Measurements from ENCODE around the gene BLACAT1. TPM values are rescaled to one million over a fixed set of nuclear protein-coding genes. Genes with fewer than 3 reads are reported as not detected.

The BLACAT1 gene
- total RNA-seq, 1 experiment from 2014 or later, result 0.31 TPM

- TF ChIP-seq REST (IDR thresholded peaks at IDR 0.05; ENCODE audit: insufficient read depth in 1 of 2, low read depth in 2 of 2, low read length in 1 of 2), result no peak
- TF ChIP-seq TCF7L2 (IDR thresholded peaks at IDR 0.05; ENCODE audit: low read depth, low read length), result no peak
- no peak for TF ChIP-seq SIN3A (IDR thresholded peaks at IDR 0.05; ENCODE audit: borderline replicate concordance, insufficient read depth, low read depth, low read length)
- TF ChIP-seq POLR2AphosphoS5 (IDR thresholded peaks at IDR 0.05; ENCODE audit: low read depth, low read length), result no peak
- TF ChIP-seq CTCF (IDR thresholded peaks at IDR 0.05), result no peak
- DNase-seq (ENCODE audit: low read depth, low spot score), result no peak
- intact Hi-C loops (cut with micrococcal nuclease; ENCODE audit: unreplicated experiment) (no loop called here), in situ Hi-C loops (cut with HindIII; ENCODE audit: low pct_unique_long_range_greater_than_20kb, low sequenced_read_pairs) (no loop called here)
- Histone ChIP-seq H3K4me3 (ENCODE audit: low read depth in 2 of 2, low read length in 2 of 2) (no peak overlapping the region), H3K27ac (ENCODE audit: low read length) (no peak overlapping the region), H3K27me3 (ENCODE audit: control insufficient read depth, insufficient read depth, low read length) (0 out of 2 replicates have a peak, but pooled peaks cover 2% of the 10 kb centered on the region), H3K4me1 (ENCODE audit: control insufficient read depth, insufficient read depth, low read length) (peaks cover 14% of the 10 kb centered on the region), H3K36me3 (ENCODE audit: control insufficient read depth, insufficient read depth, low read length) (no peaks in the 10 kb centered on the region), H3K9me3 (ENCODE audit: control insufficient read depth, insufficient read depth, low read depth, low read length) (peaks cover 5% of the 10 kb centered on the region; the same call in 1 of the 2 replicates)
- ATAC-seq, result peak; percentile 15; the same call in 1 of the 2 replicates
- POLR2A ChIA-PET, result no interaction called here
- CTCF ChIA-PET, result interaction anchor here (0.6 to 1.5 kb wide), 3 partner anchors 13 to 48 kb away, joined by 3 to 11 read pairs (median 7); no protein-coding TSS in a partner anchor
- no TSS peak for BruUV-seq (replicated peaks)
These were observed 17.0 kb upstream of the BLACAT1 start for GRCh38 chr1:205472737-205473441.

GRCh38 chr1:205470131-205470530 is 14.3 kb upstream of the BLACAT1 start:
- CTCF ChIA-PET, result no interaction called here
- H3K36me3 ChIP-seq (ENCODE audit: control insufficient read depth, insufficient read depth, low read length), result no peaks in the 10 kb centered on the region
- no peak for ATAC-seq
- no peak for DNase-seq (ENCODE audit: low read depth, low spot score)
- H3K9me3 ChIP-seq (ENCODE audit: control insufficient read depth, insufficient read depth, low read depth, low read length), result peaks cover under 1% of the 10 kb centered on the region; the same call in 1 of the 2 replicates
- H3K27ac ChIP-seq (ENCODE audit: low read length), result no peak overlapping the region
- intact Hi-C loops (cut with micrococcal nuclease; ENCODE audit: unreplicated experiment) (no loop called here), in situ Hi-C loops (cut with HindIII; ENCODE audit: low pct_unique_long_range_greater_than_20kb, low sequenced_read_pairs) (no loop called here)
- no peak for TF ChIP-seq TCF7L2 (IDR thresholded peaks at IDR 0.05; ENCODE audit: low read depth, low read length)
- no peak for TF ChIP-seq CTCF (IDR thresholded peaks at IDR 0.05)
- no peak for TF ChIP-seq REST (IDR thresholded peaks at IDR 0.05; ENCODE audit: insufficient read depth in 1 of 2, low read depth in 2 of 2, low read length in 1 of 2)
- no peak for TF ChIP-seq POLR2AphosphoS5 (IDR thresholded peaks at IDR 0.05; ENCODE audit: low read depth, low read length)
- no peak for TF ChIP-seq SIN3A (IDR thresholded peaks at IDR 0.05; ENCODE audit: borderline replicate concordance, insufficient read depth, low read depth, low read length)
- no peak overlapping the region for H3K4me3 ChIP-seq (ENCODE audit: low read depth in 2 of 2, low read length in 2 of 2)
- H3K4me1 ChIP-seq (ENCODE audit: control insufficient read depth, insufficient read depth, low read length), result peaks cover 6% of the 10 kb centered on the region
- BruUV-seq (replicated peaks), result no TSS peak
- POLR2A ChIA-PET, result no interaction called here
- H3K27me3 ChIP-seq (ENCODE audit: control insufficient read depth, insufficient read depth, low read length), result peaks cover 7% of the 10 kb centered on the region; the same call in 1 of the 2 replicates

Measured in Panc1 (cell line).